ENCODE measurements around the gene FSTL4. TPM values are rescaled to one million over a fixed set of nuclear protein-coding genes. Genes with fewer than 3 reads are reported as not detected.

Gene FSTL4
- total RNA-seq, 4 donors from 2014 or later, result 5.1 to 8.3 (median 6.0) TPM

GRCh38 chr5:133356984-133357421 lies 255.3 kb downstream of the FSTL4 start:
- H3K4me3 ChIP-seq (ENCODE audit: low read depth, poor library complexity, severe bottlenecking), result no peak overlapping the region
- TF ChIP-seq CTCF (IDR thresholded peaks at IDR 0.05) (no peak), POLR2A (IDR thresholded peaks at IDR 0.05) (no peak)
- 43 to 65% methylated on average over 3 to 4 of the region's 4 CpGs for WGBS, 2 donors
- intact Hi-C loops (cut with DNase I; ENCODE audit: low total_unique reads), result no loop called here
- DNase-seq (ENCODE audit: low spot score in 2 of 2), result peak in 1 of 2 donors; percentile 82

- intact Hi-C loops (cut with DNase I; ENCODE audit: low total_unique reads), result no loop called here
- TF ChIP-seq CTCF (IDR thresholded peaks at IDR 0.05), result no peak
- TF ChIP-seq POLR2A (IDR thresholded peaks at IDR 0.05), result no peak
- H3K4me3 ChIP-seq (ENCODE audit: low read depth, poor library complexity, severe bottlenecking), result no peak overlapping the region
- DNase-seq (ENCODE audit: low spot score in 2 of 2), result no peak
- 87 to 91% methylated on average over 5 of the region's 5 CpGs for WGBS, 2 donors
These were observed 255.9 kb downstream of the FSTL4 start for GRCh38 chr5:133356396-133356983.

- WGBS, 2 donors, result 86 to 88% methylated on average over 9 of the region's 9 CpGs
These were observed 257.8 kb downstream of the FSTL4 start for GRCh38 chr5:133354323-133355185.

GRCh38 chr5:133353741-133354140 lies 258.6 kb downstream of the FSTL4 start:
- no peak for TF ChIP-seq CTCF (IDR thresholded peaks at IDR 0.05)
- TF ChIP-seq POLR2A (IDR thresholded peaks at IDR 0.05), result no peak
- intact Hi-C loops (cut with DNase I; ENCODE audit: low total_unique reads), result no loop called here
- DNase-seq (ENCODE audit: low spot score in 2 of 2), result peak in 1 of 2 donors; percentile 66
- 75 to 82% methylated on average over 8 of the region's 8 CpGs for WGBS, 2 donors
- H3K4me3 ChIP-seq (ENCODE audit: low read depth, poor library complexity, severe bottlenecking), result no peak overlapping the region

More at GRCh38 chr5:133354323-133355185, 257.8 kb downstream of the FSTL4 start:
- H3K4me3 ChIP-seq (ENCODE audit: low read depth, poor library complexity, severe bottlenecking), result no peak overlapping the region
- intact Hi-C loops (cut with DNase I; ENCODE audit: low total_unique reads), result no loop called here
- no peak for DNase-seq (ENCODE audit: low spot score in 2 of 2)
- TF ChIP-seq CTCF (IDR thresholded peaks at IDR 0.05) (no peak), POLR2A (IDR thresholded peaks at IDR 0.05) (no peak)

- WGBS, 2 donors, result 94 to 95% methylated on average over 4 of the region's 4 CpGs
- intact Hi-C loops (cut with DNase I; ENCODE audit: low total_unique reads), result no loop called here
- no peak overlapping the region for H3K4me3 ChIP-seq (ENCODE audit: low read depth, poor library complexity, severe bottlenecking)
- DNase-seq (ENCODE audit: low spot score in 2 of 2), result no peak
- TF ChIP-seq CTCF (IDR thresholded peaks at IDR 0.05) (no peak), POLR2A (IDR thresholded peaks at IDR 0.05) (no peak)
These were observed 263.9 kb downstream of the FSTL4 start for GRCh38 chr5:133348406-133348805.

All from lower leg skin (tissue), 4 donors.